ENCODE measurements around the gene THSD4.

The THSD4 gene

GRCh38 chr15:71755092-71755970 lies 640.1 kb downstream of the THSD4 start:
- H3K4me3 ChIP-seq (replicated peaks; ENCODE audit: low read depth, low read length): no peak overlapping the region
- DNase-seq (ENCODE audit: extremely low read depth, low read depth): no peak
- TF ChIP-seq CTCF (IDR thresholded peaks at IDR 0.05; ENCODE audit: low read depth, low read length, missing control alignments): no peak

- no peak for DNase-seq (ENCODE audit: extremely low read depth, low read depth)
- no peak for TF ChIP-seq CTCF (IDR thresholded peaks at IDR 0.05; ENCODE audit: low read depth, low read length, missing control alignments)
- H3K4me3 ChIP-seq (replicated peaks; ENCODE audit: low read depth, low read length): no peak overlapping the region
Measured at GRCh38 chr15:71756599-71757352, 641.5 kb downstream of the THSD4 start.

GRCh38 chr15:71757741-71758530 lies 642.7 kb downstream of the THSD4 start:
- no peak for TF ChIP-seq CTCF (IDR thresholded peaks at IDR 0.05; ENCODE audit: low read depth, low read length, missing control alignments)
- no peak overlapping the region for H3K4me3 ChIP-seq (replicated peaks; ENCODE audit: low read depth, low read length)
- DNase-seq (ENCODE audit: extremely low read depth, low read depth): no peak

- TF ChIP-seq CTCF (IDR thresholded peaks at IDR 0.05; ENCODE audit: low read depth, low read length, missing control alignments): no peak
- DNase-seq (ENCODE audit: extremely low read depth, low read depth): no peak
Measured at GRCh38 chr15:71758711-71759110, 643.4 kb downstream of the THSD4 start.

GRCh38 chr15:71760852-71761251 lies 645.6 kb downstream of the THSD4 start:
- DNase-seq (ENCODE audit: extremely low read depth, low read depth): no peak
- TF ChIP-seq CTCF (IDR thresholded peaks at IDR 0.05; ENCODE audit: low read depth, low read length, missing control alignments): no peak
- H3K4me3 ChIP-seq (replicated peaks; ENCODE audit: low read depth, low read length): no peak overlapping the region

More at GRCh38 chr15:71758711-71759110, 643.4 kb downstream of the THSD4 start:
- H3K4me3 ChIP-seq (replicated peaks; ENCODE audit: low read depth, low read length): no peak overlapping the region

GRCh38 chr15:71761649-71762048 lies 646.4 kb downstream of the THSD4 start:
- TF ChIP-seq CTCF (IDR thresholded peaks at IDR 0.05; ENCODE audit: low read depth, low read length, missing control alignments): no peak
- H3K4me3 ChIP-seq (replicated peaks; ENCODE audit: low read depth, low read length): no peak overlapping the region
- peak; percentile 71 for DNase-seq (ENCODE audit: extremely low read depth, low read depth)
